Activated T-helper 1 cell treated with Interleukin-2 at 50 U/mL for 16 hours (primary cell): ENCODE measurements around the gene NUDT12.

Experiments
- DNase-seq: peaks from one replicate; pipeline ENCODE4 v3.0.0-alpha.2; 2020; ENCODE audit warnings: low read depth

NUDT12 gene

DNA sequence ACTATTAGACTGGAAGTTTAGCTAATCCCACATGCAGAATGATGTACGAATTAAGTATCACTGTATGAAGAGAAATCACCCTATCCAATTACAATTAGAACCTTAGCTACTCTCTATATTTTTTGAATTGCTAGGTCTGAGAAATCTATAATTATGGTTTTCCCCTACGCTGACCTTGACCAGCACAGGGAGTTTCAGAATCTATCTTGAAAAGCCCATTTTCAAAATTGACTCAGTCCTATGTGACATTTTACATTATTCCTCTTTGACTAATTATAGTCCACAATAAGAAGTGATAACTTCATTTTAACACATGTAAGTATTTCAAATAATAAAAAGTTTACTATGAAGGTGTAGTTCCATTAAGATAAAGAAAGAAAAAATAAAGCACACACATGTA, 21.5 kb downstream of the NUDT12 start:
- no peak for DNase-seq

DNA sequence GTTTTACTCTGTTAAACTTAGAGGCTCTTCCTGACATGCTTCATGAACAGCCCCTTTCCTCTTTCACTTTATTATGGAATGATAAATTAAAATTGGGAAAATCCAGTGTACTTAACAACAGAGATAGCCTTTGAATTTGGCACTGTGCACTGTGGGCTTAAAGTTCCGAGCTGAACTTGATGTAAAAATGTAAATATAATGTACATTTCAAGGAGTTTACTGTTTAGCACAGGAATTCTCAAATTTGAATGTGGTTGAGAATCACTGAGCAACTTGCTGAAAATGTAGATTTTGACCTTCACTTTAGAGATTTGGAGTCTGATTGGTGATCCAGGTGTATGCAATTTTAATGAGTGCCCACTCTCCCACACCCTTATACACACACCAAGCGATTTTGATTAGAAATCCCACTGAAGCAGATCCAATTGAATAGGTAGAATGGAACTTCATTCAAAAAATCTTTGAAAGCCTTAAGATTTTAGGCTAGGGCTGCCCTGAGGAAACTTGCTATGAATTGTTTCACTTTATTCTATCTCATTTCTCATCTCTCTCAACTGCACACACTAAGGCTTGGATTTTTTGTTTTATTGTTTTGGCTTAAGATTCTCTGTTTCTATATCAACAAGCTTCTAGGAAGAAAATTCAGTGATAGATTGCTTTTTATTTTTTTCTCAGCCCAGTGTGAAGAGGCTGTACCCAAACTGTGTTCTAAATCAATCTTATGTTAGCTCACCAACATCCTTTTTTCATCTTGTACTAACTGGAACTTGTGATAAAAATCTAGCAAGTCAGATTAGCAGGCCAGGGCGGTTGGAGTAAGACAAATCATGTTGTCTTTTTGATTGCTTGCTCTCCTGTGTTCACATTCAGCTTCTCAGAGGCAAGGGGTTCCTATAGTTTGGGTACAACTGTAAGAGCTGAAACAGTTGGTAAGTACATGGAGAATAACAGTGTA, 22.9 kb downstream of the NUDT12 start:
- DNase-seq, result no peak

DNA sequence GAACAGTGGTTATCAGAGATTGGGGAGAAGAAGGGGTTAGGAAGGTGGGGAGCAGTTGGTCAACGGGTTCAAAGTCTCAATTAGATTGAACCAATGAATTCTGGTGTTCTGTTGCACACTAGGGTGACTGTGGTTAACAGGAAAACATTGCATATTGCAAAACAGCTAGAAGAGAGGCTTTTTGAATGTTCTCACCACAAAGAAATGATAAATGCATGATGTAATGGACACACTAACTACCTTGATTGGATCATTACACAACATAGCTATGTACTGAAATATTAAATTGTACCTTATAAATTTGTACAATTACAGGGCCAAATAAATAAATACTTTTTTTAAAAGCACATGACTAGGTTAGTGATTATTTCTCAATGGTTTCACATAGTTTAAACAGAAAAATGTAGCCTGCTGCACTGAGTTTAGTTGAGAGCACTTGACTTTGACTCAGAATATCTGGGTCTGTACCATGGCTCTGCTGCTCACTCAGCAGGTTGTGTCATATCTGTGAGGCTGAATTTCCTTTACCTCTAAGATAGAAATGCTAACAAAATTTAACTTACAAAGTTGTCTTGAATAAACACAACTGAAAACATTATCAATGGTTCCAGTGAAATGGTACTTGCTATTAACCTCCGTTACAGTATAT, 30.4 kb downstream of the NUDT12 start:
- DNase-seq, result no peak

DNA sequence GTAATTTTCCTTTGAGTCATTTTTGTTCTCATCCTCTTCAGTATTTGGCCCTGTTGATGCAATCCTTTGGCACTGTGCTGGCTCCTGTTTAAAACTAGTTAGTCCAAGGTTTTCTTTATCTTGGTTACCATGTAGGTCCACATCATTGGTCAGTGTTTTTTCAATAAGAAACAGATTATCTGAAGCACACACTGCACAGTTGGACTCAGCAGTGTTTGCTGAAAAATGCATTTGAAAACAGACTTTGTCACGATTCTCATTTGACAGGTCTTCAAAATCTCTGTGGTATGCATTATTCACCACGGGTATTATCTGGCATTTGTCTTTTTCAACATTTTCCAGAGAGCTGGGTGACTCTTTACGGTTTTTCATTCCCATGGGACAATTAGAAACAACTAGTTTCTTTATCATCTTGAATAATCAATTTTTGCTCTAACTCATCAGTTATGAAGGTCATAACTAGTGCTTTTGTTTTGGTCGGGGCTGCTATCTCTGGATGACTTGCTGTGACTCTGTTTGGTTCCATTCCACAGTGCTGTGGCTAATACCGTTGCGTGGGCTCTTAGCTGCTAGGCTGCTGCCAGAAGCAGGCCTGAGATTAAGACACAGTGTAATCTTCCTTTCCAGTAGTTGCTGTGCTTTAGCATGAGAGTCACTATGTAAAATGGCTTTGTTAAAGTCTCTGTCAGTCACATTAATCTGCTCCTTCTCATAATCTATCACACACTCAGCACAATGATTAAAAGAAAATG, 36.2 kb downstream of the NUDT12 start:
- no peak for DNase-seq

DNA sequence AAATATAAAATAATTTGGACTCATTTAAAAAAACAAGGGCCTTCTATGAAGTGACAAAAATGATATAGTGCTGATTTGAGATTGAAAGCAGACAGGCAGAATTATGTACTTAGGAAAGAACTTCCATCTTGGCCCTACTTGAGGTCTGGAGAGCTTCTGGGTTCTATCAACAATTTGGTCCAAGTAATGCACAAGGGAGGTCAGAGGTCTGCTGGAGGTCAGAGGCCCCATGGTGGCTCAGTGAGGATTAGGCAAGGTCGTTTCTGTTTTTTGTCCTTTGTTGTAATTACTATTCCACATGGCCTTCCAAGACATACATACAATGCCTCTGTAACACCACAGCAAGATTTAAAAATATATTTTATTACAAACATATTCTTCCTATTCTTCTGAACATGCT, 37.2 kb downstream of the NUDT12 start:
- DNase-seq, result no peak

DNA sequence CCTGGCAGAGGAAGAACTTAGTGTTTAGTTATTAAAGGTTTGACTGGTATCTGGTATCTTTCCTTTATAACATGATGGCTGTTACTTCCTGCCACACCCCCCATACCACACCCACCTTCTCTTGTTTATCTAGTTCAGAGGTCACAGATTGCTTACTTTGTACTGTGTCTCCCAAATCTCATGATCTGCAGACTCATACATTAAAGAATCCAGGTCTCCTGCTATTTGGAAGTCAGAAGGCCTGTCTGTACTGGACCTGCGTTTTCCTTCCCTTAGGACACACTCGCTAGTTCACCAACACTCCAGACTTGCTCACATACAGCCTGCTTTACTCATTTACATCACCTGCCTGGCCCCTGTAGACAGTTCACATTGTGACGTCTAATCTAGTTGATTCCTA, 39.3 kb downstream of the NUDT12 start:
- no peak for DNase-seq

DNA sequence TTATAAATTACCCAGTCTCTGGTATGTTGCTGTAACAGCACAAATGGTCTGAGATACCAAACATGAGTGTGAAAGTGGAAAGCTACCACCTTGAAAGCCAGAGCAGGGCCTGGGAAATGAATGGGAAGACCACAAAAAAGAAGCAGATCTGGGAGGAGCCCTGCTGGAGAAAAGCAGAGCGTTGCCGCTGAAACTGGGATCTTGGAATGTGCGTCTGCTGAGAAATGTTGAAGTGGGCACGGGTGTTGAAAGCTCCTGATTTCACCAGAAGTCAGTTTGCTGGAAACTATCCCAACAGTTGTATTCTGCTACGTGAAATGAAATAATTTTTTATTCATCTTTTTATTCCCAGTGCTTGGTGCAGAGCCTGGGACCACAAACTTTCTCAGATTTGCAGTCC, 40.0 kb downstream of the NUDT12 start:
- no peak for DNase-seq

DNA sequence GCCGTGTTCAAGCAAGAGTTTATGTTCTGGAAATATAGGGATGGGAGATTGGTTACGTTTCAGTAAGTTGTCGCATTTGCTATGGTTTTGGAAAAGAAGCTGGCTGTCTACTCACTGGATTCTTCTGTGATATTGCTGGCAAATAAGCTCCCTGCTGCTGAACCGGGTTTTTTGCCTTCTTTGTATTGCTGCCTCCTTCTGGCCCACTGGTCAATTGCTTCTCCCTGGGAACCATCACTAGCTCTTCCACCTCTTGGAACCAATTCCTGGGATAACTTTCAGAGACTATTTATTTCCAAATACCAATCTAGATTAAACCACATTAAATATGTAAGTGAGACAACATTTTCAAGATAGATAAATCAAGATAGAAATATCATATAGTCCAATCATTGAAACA, 43.0 kb downstream of the NUDT12 start:
- no peak for DNase-seq

DNA sequence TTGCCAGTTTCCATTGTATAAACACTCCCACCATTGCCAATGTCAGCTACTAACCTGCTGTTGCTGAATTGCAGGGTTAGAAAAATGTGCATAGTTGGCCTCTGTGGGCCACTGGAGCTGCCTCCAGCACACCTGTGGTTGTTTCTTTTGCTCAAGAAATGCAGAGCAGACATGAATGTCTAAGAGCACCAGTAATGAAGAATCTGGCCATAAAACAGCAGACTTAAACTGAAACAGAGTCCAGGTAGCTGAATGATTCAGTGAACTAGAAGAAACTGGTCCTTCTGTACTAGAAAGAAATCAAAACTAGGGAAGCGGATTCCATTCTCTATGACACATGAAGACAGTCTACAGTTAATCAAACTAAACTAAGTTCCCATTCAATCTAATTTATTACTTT, 48.2 kb downstream of the NUDT12 start:
- DNase-seq, result no peak

DNA sequence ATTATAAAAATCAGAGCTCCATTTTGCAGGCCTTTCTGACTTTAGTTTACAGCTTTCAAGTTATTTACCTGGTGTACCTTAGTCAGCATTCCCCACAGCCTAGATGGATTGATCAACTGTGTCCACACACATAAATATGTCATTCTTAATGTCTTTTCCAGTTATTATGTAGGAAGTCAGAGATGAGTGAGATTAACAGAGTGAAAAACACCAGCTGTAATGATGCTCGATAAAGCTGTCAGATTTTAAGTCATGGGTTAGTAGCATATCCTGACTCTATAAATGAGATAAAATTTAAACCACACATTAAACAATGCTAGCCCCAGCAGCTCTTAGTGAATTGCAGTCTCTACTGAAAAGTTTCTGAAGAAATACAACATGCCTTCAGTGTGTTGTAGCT, 48.9 kb downstream of the NUDT12 start:
- no peak for DNase-seq

DNA sequence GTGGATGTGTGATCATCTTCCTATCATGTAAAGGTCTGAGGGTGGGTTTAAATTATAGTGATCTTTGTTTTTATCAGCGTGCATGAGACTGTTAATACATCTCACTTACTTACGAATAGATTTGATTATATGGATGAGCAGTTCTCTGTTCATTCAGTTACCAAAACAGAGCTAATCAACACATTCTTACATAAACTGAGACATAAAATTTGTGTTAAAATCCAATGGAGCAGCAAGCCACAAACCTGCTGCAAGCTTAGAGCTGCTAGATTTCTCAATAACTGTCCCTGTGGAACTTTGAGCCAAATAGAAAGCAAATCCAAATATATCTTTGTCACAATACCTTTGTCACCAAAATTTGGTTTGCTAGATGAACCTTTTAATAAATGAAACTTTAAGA, 50.1 kb downstream of the NUDT12 start:
- no peak for DNase-seq

DNA sequence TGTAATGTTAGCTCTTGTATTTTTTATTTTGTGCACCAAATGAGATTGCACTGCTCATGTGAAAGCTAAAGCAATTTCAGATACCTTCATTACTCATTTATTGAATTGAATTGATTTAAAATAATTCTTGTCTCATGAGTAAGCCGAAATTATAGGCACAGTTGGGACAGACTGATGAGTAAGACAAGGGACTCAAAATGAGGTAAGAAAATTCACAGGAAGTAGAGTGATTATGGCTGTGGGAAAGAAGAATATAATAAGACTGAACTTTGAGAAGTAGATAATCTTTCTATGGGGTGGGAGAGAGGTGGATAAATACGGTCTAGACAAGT, 51.1 kb downstream of the NUDT12 start:
- no peak for DNase-seq

DNA sequence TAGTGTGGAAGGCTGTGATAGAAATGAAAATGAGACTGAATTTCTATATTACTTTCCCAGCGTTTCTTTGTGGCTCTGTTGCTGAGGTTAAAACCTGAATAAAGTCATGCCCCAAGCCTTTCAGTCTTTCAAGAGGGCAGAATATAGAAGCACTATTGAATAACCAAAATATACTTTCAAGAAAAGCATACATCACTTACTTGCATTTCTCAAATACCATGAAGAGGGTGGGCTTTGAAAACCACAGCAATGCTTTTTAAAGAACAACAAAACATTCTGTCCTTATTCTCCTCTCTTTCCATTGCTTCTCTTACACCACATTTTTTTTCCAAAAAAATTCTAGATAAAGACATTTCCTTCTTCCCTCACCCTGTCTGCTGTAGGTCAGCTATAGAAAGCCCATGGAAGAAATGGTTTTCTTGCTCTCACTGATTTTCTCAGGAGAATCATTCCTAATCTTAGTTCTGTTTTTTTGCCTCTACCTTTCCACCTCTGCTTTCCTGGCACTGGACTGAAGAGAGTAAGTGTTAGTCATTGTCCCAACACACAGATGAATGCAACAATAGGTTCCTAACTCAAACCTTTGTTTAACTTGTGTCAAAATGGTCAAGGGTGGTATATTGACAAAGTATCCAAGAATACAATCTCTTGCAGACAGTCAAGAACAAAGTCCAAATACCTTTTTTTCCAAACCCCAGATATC, 51.6 kb downstream of the NUDT12 start:
- DNase-seq, result no peak

DNA sequence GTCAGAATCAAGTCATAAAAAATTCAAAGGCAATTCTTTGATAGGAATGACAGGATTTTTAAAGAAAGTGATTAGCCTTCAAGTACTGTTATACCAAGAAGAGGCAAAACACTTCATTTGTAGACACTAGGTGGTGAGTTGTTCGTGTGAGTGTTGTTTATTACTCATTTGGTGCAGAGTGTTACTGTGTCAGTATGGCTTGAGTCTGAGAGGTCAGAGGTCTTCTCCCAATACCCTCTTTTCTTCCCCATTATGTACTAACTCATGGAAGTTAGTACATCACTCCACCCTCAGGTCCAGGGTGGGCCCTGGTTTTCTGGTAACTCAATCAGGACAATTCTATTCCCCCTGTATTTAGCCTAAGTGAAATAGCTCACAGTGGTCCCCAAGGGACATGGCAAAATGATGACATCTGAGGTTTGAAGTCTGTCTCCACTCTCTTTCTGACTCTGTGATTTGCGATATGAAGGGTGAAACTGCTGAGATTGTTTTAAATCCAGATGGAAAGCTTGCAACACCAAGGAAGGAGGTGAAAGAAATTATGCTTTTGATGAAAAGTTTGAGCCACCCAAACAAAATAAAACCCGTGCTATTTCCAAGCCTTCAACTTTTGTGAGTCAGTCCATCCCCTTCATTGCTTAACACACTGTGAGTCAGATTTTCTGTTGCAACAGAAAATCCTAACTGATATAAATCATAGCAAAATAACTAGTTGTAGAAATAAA, 56.8 kb downstream of the NUDT12 start:
- no peak for DNase-seq

DNA sequence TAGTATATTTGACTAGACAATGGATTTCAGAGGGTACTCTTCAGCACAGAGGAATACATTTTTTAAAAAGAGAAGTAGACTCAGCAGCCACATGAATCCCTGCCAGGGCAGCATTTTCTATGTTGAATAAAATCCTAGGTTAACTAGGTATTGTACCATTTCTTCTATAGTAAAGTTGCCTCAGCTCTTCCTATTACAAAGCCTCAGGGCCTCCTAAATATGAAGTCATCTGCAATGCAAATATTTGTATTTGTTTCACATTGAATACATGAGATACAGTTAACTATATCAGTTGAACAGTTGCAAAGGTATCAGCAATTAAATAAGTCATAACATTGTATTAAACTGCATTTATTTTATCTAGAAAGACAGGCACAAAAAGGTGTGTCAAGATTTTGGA, 59.5 kb downstream of the NUDT12 start:
- DNase-seq, result no peak

DNA sequence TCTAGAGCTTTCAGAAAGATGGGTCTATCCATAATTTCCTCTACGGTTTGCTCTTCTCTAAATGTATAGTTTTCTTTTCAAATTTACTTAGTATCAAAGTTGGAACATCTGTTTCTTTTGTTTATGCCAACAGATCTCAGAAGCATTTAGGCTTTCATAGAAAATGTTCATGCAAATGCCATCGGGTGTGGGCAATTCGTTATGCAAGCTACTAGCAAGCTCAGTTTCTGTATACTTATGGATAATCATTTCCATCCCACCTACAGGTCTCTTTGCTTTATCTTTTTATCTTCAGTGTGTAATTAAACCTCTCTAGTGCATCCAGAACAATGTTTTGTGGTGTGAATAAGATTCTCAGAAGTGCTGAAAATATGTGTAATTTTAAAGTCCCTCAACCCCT, 59.9 kb downstream of the NUDT12 start:
- DNase-seq, result no peak
